M059J (cell line): ENCODE results near the gene EPHB1. TPM values are rescaled to one million over a fixed set of nuclear protein-coding genes. Genes with fewer than 3 reads are reported as not detected.

Experiments
- DNase-seq: peaks from one replicate; pipeline ENCODE4 v3.0.0-alpha.2; 2012; ENCODE audit warnings: low read depth
- total RNA-seq: library from RNA; depleted of rRNA; stranded (reverse); fragments of >200 nt; shearing (Covaris generic); gene quantifications from 2 replicates; pipeline ENCODE4 v1.2.3, GENCODE V29; 2014

Gene EPHB1
- total RNA-seq, 1 experiment from 2014 or later = 1.0 TPM

GRCh38 chr3:134808835-134809234, 13.8 kb downstream of the EPHB1 start:
- no peak for DNase-seq

GRCh38 chr3:134809427-134810051, 14.5 kb downstream of the EPHB1 start:
- no peak for DNase-seq

GRCh38 chr3:134810052-134810435, 15.0 kb downstream of the EPHB1 start:
- DNase-seq = no peak

GRCh38 chr3:134810850-134811249, 15.8 kb downstream of the EPHB1 start:
- no peak for DNase-seq

- DNase-seq = no peak
These were observed 18.6 kb downstream of the EPHB1 start for GRCh38 chr3:134813618-134814017.

GRCh38 chr3:134815519-134815918, 20.5 kb downstream of the EPHB1 start:
- DNase-seq = no peak

GRCh38 chr3:134816623-134817022, 21.6 kb downstream of the EPHB1 start:
- DNase-seq = no peak

- DNase-seq = no peak
These were observed 22.2 kb downstream of the EPHB1 start for GRCh38 chr3:134817297-134817696.

GRCh38 chr3:134820994-134821393, 25.9 kb downstream of the EPHB1 start:
- DNase-seq = no peak

- DNase-seq = peak; percentile 34
These were observed 27.0 kb downstream of the EPHB1 start for GRCh38 chr3:134822090-134822489.

GRCh38 chr3:134823679-134824078, 28.6 kb downstream of the EPHB1 start:
- no peak for DNase-seq

GRCh38 chr3:134824791-134825190, 29.7 kb downstream of the EPHB1 start:
- no peak for DNase-seq

- DNase-seq = no peak
These were observed 32.2 kb downstream of the EPHB1 start for GRCh38 chr3:134827213-134827612.

GRCh38 chr3:134829721-134830120, 34.7 kb downstream of the EPHB1 start:
- DNase-seq = no peak

- no peak for DNase-seq
These were observed 37.5 kb downstream of the EPHB1 start for GRCh38 chr3:134832585-134832984.

- no peak for DNase-seq
These were observed 38.5 kb downstream of the EPHB1 start for GRCh38 chr3:134833453-134834163.

GRCh38 chr3:134836921-134837320, 41.9 kb downstream of the EPHB1 start:
- no peak for DNase-seq

- DNase-seq = no peak
These were observed 43.5 kb downstream of the EPHB1 start for GRCh38 chr3:134838599-134838998.

- DNase-seq = peak; percentile 63
These were observed 44.4 kb downstream of the EPHB1 start for GRCh38 chr3:134839422-134839821.

GRCh38 chr3:134839990-134840389, 44.9 kb downstream of the EPHB1 start:
- no peak for DNase-seq

- peak; percentile 41 for DNase-seq
These were observed 45.4 kb downstream of the EPHB1 start for GRCh38 chr3:134840459-134840858.

GRCh38 chr3:134846084-134846483, 51.0 kb downstream of the EPHB1 start:
- no peak for DNase-seq

- peak; percentile 99 for DNase-seq
These were observed 51.9 kb downstream of the EPHB1 start for GRCh38 chr3:134846911-134847317.

- no peak for DNase-seq
These were observed 52.3 kb downstream of the EPHB1 start for GRCh38 chr3:134847349-134847748.
